Thoracic aorta (tissue), 2 donors: ENCODE measurements around the gene GGACT. TPM values are rescaled to one million over a fixed set of nuclear protein-coding genes. Genes with fewer than 3 reads are reported as not detected.
A peak's percentile ranks its signal among the peaks of the same experiment; 100 is the strongest.

Source experiments
- ATAC-seq: fragments of 150-250 bp; one replicate; pipeline ENCODE4 v1.8.0; 2017; ENCODE audit warnings: low read depth; ENCODE audit not compliant: insufficient number of reproducible peaks, low FRiP score
- DNase-seq: peaks from one replicate; pipeline ENCODE4 v3.0.0-alpha.2; 2020; ENCODE audit warnings: low spot score
- H3K27ac ChIP-seq, 2 donors: fragments of 200-600 bp; sonication (generic); 1 replicate in 1 of 2; 2 replicates in 1 of 2; pipeline ENCODE4 v1.5.1; 2016; ENCODE audit warnings: mild to moderate bottlenecking in 2 of 2, moderate library complexity in 2 of 2
- H3K27me3 ChIP-seq: fragments of 200-600 bp; sonication (generic); replicated peaks from 2 replicates; pipeline ENCODE4 v1.6.0; 2016; ENCODE audit warnings: mild to moderate bottlenecking; ENCODE audit not compliant: insufficient read depth
- H3K36me3 ChIP-seq: fragments of 200-600 bp; sonication (generic); one replicate; pipeline ENCODE4 v1.5.1; 2016
- H3K4me1 ChIP-seq, 2 donors: fragments of 200-600 bp; sonication (generic); 1 replicate in 1 of 2; 2 replicates in 1 of 2; pipeline versions ENCODE4 v1.5.1 to v1.6.0; 2016; ENCODE audit warnings: low read depth in 2 of 2, mild to moderate bottlenecking in 1 of 2; ENCODE audit not compliant: control insufficient read depth in 1 of 2
- H3K4me3 ChIP-seq: fragments of 200-600 bp; sonication (generic); 2 replicates; pipeline ENCODE4 v1.5.1; 2016; ENCODE audit warnings: mild to moderate bottlenecking
- H3K9me3 ChIP-seq: fragments of 200-600 bp; sonication (generic); 2 replicates; pipeline ENCODE4 v1.5.1; 2016
- CTCF ChIP-seq: fragments of 200-600 bp; sonication (generic); IDR thresholded peaks from one replicate; pipeline ENCODE4 v1.5.1; 2019; ENCODE audit warnings: antibody characterized with exemption
- total RNA-seq, 2 donors: library from RNA; depleted of rRNA; stranded (reverse); fragments of >200 nt; gene quantifications; one replicate each; pipeline versions ENCODE4 v1.1.0 to v1.2.3, GENCODE V29; 2016

GGACT gene
- total RNA-seq, 2 donors from 2014 or later, result 0.27 to 0.92 TPM

DNA sequence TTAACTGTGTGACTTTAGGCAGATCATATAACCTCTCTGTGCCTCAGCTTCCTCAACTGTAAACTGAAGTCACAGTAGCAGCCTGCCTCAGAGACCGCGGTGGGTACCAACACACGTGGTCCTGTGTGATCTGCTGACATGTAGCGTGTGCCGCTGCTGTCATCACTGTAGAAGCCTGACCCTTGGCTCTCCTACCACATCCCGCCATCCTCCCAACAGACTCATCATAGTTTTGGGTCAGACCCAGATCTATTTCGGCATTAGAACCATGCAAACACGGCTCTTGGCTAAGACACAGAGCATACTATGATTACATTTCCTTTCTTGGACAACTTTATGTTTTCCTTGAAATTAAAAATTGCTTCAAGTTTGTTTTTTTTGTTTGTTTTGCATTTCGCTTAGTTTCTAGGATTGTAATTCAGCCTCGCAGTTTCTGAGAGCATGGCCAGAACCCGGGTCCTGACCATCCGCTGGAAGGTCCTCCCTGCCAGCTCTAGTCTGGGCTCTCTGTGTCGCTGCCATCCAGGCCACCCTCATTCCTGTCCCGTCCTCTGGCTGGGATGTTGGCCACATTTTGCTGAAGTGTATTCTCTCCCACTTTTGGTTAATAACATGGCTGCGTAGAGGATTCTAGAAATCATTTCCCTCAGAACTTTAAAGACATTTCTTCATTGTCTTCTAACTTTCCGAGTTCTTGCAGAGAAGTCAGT is 53.0 kb downstream of the GGACT start:
- H3K4me3 ChIP-seq, result peak overlapping the region; percentile 54

DNA sequence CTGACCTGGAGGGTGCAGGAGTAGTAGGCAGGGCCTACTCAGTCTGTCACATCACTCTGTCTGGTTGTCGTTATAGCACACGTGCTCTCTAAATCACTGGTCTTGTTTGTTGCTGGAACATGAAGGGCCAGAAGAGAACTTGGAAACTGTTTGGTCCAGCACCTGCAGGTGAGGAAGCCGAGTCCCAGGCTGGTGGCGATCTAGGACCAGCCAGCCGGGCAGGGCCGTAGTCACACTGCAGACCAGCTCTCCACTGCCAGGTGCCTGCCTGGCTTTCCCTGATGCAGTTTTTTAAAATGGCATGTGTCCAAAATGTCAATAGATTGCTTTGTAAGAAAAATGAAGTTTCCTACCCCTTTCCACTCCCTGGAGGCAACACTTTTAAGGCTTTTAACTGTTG is 53.7 kb downstream of the GGACT start:
- H3K4me1 ChIP-seq, result peaks cover 11 to 14% of the 10 kb centered on the region in 2 donors
- H3K27me3 ChIP-seq, result no peaks in the 10 kb centered on the region
- no peak for DNase-seq
- peak overlapping the region; percentile 54 for H3K4me3 ChIP-seq
- ATAC-seq, result no peak
- no peaks in the 10 kb centered on the region for H3K9me3 ChIP-seq
- no peaks in the 10 kb centered on the region for H3K36me3 ChIP-seq
- no peak overlapping the region for H3K27ac ChIP-seq
- TF ChIP-seq CTCF, result no peak

More for the DNA sequence above, 53.0 kb downstream of the GGACT start:
- no peaks in the 10 kb centered on the region for H3K9me3 ChIP-seq
- no peak for TF ChIP-seq CTCF
- no peaks in the 10 kb centered on the region for H3K36me3 ChIP-seq
- DNase-seq (no peak), ATAC-seq (no peak)
- H3K27me3 ChIP-seq, result no peaks in the 10 kb centered on the region
- peaks cover 11 to 14% of the 10 kb centered on the region in 2 donors for H3K4me1 ChIP-seq
- H3K27ac ChIP-seq, result no peak overlapping the region

DNA sequence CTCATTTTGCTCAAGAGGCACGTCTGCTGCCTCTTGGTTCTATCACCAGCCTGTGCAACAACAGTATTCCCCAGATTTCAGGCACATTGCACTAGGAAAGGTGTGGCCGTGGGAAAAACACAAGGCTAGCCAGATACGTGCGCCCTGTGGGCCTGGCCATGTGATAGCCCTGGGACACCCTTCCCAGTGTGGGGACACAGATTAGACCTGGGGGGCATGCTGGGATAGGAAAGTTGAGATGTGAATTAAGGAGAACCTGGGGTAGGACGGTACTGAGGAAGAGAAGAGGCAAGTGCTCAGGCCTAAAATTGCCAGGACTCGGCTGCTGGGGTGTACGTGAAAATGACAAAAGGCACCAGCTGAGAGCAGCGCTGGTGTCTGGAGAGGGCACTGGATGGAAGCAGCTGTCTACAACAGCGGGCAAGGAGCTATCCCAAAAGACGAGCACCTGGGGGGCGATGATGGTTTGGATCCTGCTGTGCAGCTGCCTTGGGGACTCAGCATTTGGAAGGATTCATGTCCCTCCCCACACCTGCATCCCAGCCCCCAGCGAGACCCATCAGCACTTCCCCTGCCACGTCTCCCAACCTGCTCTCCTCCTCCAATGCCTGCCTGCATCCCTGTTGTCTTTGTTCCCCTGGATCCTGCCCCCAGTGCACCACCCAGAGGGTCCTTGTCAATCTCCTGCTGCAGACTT is 54.3 kb downstream of the GGACT start:
- no peak for TF ChIP-seq CTCF
- Histone ChIP-seq H3K4me1 (peaks cover 11 to 14% of the 10 kb centered on the region in 2 donors), H3K27me3 (no peaks in the 10 kb centered on the region), H3K36me3 (no peaks in the 10 kb centered on the region), H3K4me3 (no peak overlapping the region), H3K27ac (no peak overlapping the region), H3K9me3 (no peaks in the 10 kb centered on the region)
- ATAC-seq (no peak), DNase-seq (no peak)

DNA sequence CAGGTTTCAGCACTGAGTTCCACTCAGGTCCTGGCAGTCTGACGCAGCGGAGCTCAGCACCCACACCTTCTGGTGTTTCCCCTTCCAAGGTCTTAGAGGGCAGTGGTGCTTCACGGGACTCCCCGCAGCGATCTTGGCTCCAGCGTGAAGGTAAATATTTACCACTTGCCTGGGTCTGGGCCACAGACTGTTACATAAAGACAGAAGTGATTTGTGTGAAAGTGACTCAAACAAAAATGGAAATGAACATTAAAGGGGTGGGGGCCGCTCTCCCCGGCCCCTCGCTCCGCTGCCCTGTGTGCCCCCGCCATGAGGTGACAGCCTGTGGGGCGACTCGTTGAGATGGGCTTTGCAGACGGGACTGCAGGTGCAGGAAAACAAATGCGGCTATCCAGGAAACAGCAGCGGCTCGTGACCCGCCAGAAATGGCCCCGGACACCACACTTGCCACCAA is 55.0 kb downstream of the GGACT start:
- no peak overlapping the region for H3K4me3 ChIP-seq
- H3K9me3 ChIP-seq, result no peaks in the 10 kb centered on the region
- DNase-seq (no peak), ATAC-seq (no peak)
- H3K27me3 ChIP-seq, result no peaks in the 10 kb centered on the region
- no peaks in the 10 kb centered on the region for H3K36me3 ChIP-seq
- peaks cover 11 to 14% of the 10 kb centered on the region in 2 donors for H3K4me1 ChIP-seq
- H3K27ac ChIP-seq, result no peak overlapping the region
- TF ChIP-seq CTCF, result no peak

DNA sequence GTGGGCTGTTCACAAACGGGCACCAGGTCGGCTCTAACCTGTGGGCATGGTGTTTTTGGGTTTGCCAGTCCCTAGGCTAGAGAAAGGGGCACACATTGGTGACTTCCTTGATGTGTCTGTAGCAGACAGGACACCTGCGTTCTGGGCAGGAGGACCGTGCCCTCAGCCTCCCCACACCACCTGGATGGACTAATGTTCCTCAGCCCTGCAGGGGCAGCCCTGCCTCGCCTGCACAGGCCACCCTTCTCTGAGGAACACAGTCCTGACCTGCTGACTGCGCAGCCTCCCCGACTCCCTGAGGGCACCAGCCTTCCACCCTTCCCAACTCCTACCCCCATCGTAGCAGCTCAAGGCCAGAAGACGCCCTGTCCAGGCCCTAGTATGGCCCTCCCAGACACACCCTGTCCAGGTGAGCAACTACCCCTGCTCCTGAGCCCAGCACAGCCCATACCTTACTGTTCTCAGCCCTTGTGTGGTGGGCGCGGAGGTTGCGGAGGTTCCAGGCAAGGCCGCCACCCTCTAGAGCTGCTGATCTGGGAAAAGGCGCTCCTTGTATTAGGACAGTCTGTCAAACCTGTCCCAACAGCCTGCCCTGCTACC is 55.7 kb downstream of the GGACT start:
- no peaks in the 10 kb centered on the region for H3K9me3 ChIP-seq
- ATAC-seq (no peak), DNase-seq (no peak)
- H3K4me3 ChIP-seq, result no peak overlapping the region
- H3K4me1 ChIP-seq, result peaks cover 11 to 14% of the 10 kb centered on the region in 2 donors
- H3K27me3 ChIP-seq, result no peaks in the 10 kb centered on the region
- TF ChIP-seq CTCF, result no peak
- no peak overlapping the region for H3K27ac ChIP-seq
- H3K36me3 ChIP-seq, result no peaks in the 10 kb centered on the region
